ENCODE measurements around the gene AGBL5.

Gene AGBL5

GRCh38 chr2:27014771-27015433 is 36.6 kb upstream of the AGBL5 start:
- Mint-ChIP-seq H3K9me3 (no peaks in the 10 kb centered on the region), H3K27ac (no peak overlapping the region), H3K4me1 (peaks cover 11% of the 10 kb centered on the region), H3K27me3 (peaks cover 14% of the 10 kb centered on the region), H3K4me3 (no peak overlapping the region), H3K36me3 (no peaks in the 10 kb centered on the region)
- CTCF ChIA-PET: interaction anchor here (1.1 to 8.5 kb wide), 5 partner anchors 18 to 65 kb away, joined by 3 to 176 read pairs (median 14); partner anchors contain the start of genes MAPRE3 and TMEM214
- DNase-seq: no peak

DNA sequence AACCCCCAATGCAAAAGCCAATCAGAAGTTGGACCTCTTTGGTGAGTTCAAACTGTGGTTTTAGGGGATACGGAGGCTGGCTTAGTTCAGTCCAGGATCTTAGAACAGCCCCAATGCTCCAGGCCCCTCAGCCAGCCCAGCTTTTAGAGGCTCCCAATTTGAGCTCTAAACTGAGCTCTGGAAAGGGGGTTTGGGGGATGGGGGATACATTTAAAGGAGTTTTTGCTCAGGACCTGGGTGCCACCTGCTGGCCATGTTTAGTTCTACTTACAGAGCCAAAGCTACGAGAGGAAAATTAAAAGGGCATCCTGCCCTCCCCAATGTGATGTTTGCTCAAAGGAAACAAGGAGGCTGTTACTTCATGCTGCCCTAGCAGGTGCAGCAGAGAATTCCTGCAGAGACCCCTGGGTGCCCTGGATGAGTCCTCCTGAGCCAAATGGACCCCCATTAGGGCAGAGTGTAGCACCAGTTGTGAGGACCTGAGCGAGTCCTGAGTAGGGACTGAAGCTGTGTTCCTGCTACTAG is 34.6 kb upstream of the AGBL5 start:
- peaks cover 10% of the 10 kb centered on the region for H3K27me3 Mint-ChIP-seq
- H3K9me3 Mint-ChIP-seq: no peaks in the 10 kb centered on the region
- peak; percentile 73 for DNase-seq
- CTCF ChIA-PET: interaction anchor here (0.6 to 8.5 kb wide), 32 partner anchors 9 to 1890 kb away, joined by 3 to 176 read pairs (median 4); partner anchors contain the start of genes MAPRE3 and TMEM214
- H3K36me3 Mint-ChIP-seq: no peaks in the 10 kb centered on the region
- H3K4me3 Mint-ChIP-seq: no peak overlapping the region
- peaks cover 9% of the 10 kb centered on the region for H3K4me1 Mint-ChIP-seq
- no peak overlapping the region for H3K27ac Mint-ChIP-seq

DNA sequence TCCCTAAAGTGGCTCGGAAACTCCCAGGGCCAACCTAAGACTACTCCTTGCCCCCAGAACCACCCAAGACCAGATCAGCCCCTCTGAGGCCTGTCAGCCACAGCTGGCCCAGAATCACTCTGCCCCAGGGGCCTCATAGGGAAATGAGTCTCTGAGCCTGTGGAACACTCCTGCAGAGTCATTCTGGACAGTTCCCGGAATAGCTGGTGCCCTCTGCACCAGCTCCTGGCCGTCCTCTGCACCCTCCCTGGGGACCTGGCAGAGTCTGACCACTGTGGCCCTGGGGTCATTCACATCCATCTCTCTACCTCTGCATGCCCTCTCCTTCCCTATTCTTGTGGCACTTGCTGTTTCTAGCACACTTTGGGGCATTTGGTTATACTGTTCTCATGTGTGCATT is 33.3 kb upstream of the AGBL5 start:
- no peak overlapping the region for H3K27ac Mint-ChIP-seq
- H3K4me3 Mint-ChIP-seq: no peak overlapping the region
- H3K9me3 Mint-ChIP-seq: no peaks in the 10 kb centered on the region
- CTCF ChIA-PET: interaction anchor here (1.2 to 8.5 kb wide), 4 partner anchors 31 to 172 kb away, joined by 3 to 176 read pairs (median 13); partner anchors contain the start of gene MAPRE3
- peaks cover 3% of the 10 kb centered on the region for H3K36me3 Mint-ChIP-seq
- H3K4me1 Mint-ChIP-seq: peaks cover 9% of the 10 kb centered on the region
- peaks cover 10% of the 10 kb centered on the region for H3K27me3 Mint-ChIP-seq
- no peak for DNase-seq

- Mint-ChIP-seq H3K27ac (no peak overlapping the region), H3K9me3 (no peaks in the 10 kb centered on the region), H3K27me3 (peaks cover 4% of the 10 kb centered on the region), H3K36me3 (peaks cover 3% of the 10 kb centered on the region), H3K4me3 (no peak overlapping the region), H3K4me1 (peaks cover 9% of the 10 kb centered on the region)
- CTCF ChIA-PET: interaction anchor here (0.6 to 8.5 kb wide), 2 partner anchors 10 to 55 kb away, joined by 3 to 176 read pairs; partner anchors contain the start of gene MAPRE3
- no peak for DNase-seq
Observed at GRCh38 chr2:27019459-27019858, 32.0 kb upstream of the AGBL5 start.

DNA sequence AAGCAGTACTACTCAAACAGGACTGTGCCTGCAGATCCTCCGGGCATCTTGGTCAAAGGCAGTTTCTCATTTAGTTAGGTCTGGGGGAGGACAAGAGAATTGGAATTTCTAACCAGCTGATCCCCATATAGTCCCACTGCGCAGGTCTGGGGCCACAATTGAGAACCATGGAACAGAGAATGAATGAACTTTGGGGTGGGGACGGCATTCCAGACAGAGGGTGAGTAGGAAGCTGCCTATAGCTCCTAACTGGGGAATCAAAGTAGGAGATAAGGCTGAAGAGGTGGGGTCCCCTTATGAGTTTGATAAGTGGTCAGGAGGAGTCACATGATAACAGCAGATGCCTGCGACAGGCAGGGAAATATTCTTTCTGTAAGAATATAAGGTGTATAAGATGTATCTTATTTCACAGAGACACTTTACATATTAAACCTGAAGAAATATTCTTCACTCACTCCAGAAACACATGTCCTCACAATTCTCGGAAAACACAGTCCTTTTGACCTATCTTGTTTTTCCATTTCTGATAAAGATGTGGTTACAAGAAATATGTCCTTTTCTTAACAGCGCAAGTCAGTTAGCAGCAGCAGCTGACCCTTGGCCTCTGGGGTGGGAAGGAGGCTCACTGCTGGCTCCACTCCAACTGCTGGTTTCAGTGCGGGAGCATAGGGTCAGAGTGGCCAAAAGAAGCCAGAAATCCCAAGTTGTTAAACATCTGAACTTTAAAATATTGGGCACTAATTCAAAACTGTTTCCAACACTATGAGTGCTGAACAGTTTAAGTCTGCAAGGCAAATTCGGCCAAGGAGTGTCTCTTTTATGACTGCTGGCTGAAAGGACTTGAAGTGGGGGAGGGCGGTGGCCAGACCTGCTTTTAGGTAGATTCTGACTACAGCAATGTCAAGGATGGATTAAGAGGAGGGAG is 31.3 kb upstream of the AGBL5 start:
- H3K36me3 Mint-ChIP-seq: peaks cover 3% of the 10 kb centered on the region
- peaks cover 9% of the 10 kb centered on the region for H3K4me1 Mint-ChIP-seq
- no peak overlapping the region for H3K27ac Mint-ChIP-seq
- H3K4me3 Mint-ChIP-seq: no peak overlapping the region
- DNase-seq: no peak
- no peaks in the 10 kb centered on the region for H3K9me3 Mint-ChIP-seq
- CTCF ChIA-PET: interaction anchor here (0.6 to 8.5 kb wide), 2 partner anchors 9 to 56 kb away, joined by 3 to 176 read pairs; partner anchors contain the start of gene MAPRE3
- peaks cover 4% of the 10 kb centered on the region for H3K27me3 Mint-ChIP-seq

- peaks cover 4% of the 10 kb centered on the region for H3K27me3 Mint-ChIP-seq
- H3K36me3 Mint-ChIP-seq: peaks cover 3% of the 10 kb centered on the region
- CTCF ChIA-PET: no interaction called here
- DNase-seq: no peak
- no peak overlapping the region for H3K4me3 Mint-ChIP-seq
- no peaks in the 10 kb centered on the region for H3K4me1 Mint-ChIP-seq
- H3K27ac Mint-ChIP-seq: no peak overlapping the region
- no peaks in the 10 kb centered on the region for H3K9me3 Mint-ChIP-seq
Observed at GRCh38 chr2:27021253-27022049, 30.0 kb upstream of the AGBL5 start.

DNA sequence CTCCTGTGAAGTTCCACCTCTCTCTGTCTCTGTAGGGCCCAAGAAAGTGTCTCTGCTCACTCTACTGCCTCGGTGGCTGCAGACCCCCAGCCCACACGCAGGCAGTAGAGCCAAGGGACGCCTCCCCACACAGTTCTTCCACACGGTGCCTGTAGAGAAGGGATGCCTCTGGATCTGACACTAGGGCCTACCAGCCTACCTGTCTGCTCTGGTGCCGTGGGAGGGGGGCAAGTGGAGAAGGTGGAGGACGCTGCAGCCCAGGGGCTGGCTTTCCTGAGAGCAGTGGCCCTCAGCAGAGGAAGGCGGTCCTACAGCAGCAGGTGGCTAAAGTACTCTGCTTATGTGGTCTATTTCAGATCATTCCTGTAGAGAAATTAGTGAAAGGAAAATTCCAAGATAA is 27.7 kb upstream of the AGBL5 start:
- peaks cover 4% of the 10 kb centered on the region for H3K36me3 Mint-ChIP-seq
- H3K27ac Mint-ChIP-seq: no peak overlapping the region
- CTCF ChIA-PET: no interaction called here
- no peak overlapping the region for H3K4me3 Mint-ChIP-seq
- DNase-seq: no peak
- H3K9me3 Mint-ChIP-seq: no peaks in the 10 kb centered on the region
- H3K27me3 Mint-ChIP-seq: no peaks in the 10 kb centered on the region
- H3K4me1 Mint-ChIP-seq: no peaks in the 10 kb centered on the region

DNA sequence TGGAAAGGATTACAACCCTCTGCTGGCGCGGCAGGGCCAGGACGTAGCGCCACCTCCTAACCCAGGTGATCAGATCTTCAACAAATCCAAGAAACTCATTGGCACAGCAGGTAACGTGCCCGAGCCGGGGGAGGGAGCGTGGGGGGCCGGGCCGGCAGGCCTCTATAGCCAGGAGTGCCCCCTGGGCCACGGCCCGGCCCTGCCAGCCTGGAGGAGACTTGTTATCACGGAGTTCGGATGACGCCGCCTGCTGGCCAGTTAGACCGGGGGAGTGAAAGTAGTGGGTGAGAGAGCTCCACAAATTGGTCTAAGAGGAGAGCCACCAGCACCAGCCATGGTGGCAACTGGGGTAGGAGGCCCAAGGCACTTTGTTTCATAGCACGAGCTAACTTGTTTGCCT is 27.3 kb upstream of the AGBL5 start:
- H3K9me3 Mint-ChIP-seq: no peaks in the 10 kb centered on the region
- H3K27me3 Mint-ChIP-seq: no peaks in the 10 kb centered on the region

GRCh38 chr2:27024812-27025211 is 26.7 kb upstream of the AGBL5 start:
- H3K4me3 Mint-ChIP-seq: no peak overlapping the region
- H3K27ac Mint-ChIP-seq: no peak overlapping the region
- H3K27me3 Mint-ChIP-seq: no peaks in the 10 kb centered on the region
- peaks cover 8% of the 10 kb centered on the region for H3K4me1 Mint-ChIP-seq
- H3K36me3 Mint-ChIP-seq: peaks cover 12% of the 10 kb centered on the region
- H3K9me3 Mint-ChIP-seq: no peaks in the 10 kb centered on the region
- DNase-seq: no peak
- CTCF ChIA-PET: no interaction called here

More for the DNA sequence above, 27.3 kb upstream of the AGBL5 start:
- Mint-ChIP-seq H3K36me3 (peaks cover 6% of the 10 kb centered on the region), H3K4me3 (no peak overlapping the region), H3K27ac (no peak overlapping the region), H3K4me1 (peaks cover 2% of the 10 kb centered on the region)
- CTCF ChIA-PET: no interaction called here
- DNase-seq: no peak

- peaks cover 16% of the 10 kb centered on the region for H3K36me3 Mint-ChIP-seq
- no peak overlapping the region for H3K4me3 Mint-ChIP-seq
- peaks cover 14% of the 10 kb centered on the region for H3K4me1 Mint-ChIP-seq
- CTCF ChIA-PET: interaction anchor here (1.2 kb wide), 1 partner anchor 9 kb away, joined by 3 read pairs; no protein-coding TSS in a partner anchor
- no peak for DNase-seq
- H3K27me3 Mint-ChIP-seq: no peaks in the 10 kb centered on the region
- H3K9me3 Mint-ChIP-seq: no peaks in the 10 kb centered on the region
- no peak overlapping the region for H3K27ac Mint-ChIP-seq
Observed at GRCh38 chr2:27025281-27025800, 26.1 kb upstream of the AGBL5 start.

GRCh38 chr2:27025861-27026851 is 25.3 kb upstream of the AGBL5 start:
- Mint-ChIP-seq H3K36me3 (peaks cover 17% of the 10 kb centered on the region), H3K9me3 (no peaks in the 10 kb centered on the region), H3K27ac (no peak overlapping the region), H3K4me1 (peaks cover 19% of the 10 kb centered on the region), H3K4me3 (no peak overlapping the region), H3K27me3 (no peaks in the 10 kb centered on the region)
- DNase-seq: no peak
- CTCF ChIA-PET: interaction anchor here (1.2 kb wide), 1 partner anchor 9 kb away, joined by 3 read pairs; no protein-coding TSS in a partner anchor

DNA sequence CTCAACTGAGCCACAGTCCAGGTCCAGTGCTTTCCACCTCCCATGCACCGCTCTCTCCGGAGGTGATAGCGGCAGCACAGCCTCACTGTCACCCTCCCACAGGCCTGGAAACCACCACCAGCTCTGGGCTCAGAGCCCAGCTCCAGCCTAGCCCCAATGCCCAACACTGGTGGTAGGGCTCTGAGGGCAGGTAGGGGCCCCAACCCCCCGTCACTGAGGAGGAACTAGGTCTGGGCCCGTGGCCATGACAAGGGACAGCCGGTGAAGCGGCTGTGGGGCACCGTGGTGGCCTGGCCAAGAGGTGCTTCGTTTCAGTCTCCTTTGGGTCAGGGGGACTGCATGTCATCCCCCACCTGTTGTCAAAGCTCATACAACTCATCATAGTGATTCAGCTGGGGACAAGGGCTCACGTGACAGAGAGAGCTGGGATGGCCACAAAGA is 24.2 kb upstream of the AGBL5 start:
- Mint-ChIP-seq H3K27ac (no peak overlapping the region), H3K27me3 (no peaks in the 10 kb centered on the region)

More for the DNA sequence above, 24.2 kb upstream of the AGBL5 start:
- no peaks in the 10 kb centered on the region for H3K9me3 Mint-ChIP-seq
- CTCF ChIA-PET: interaction anchor here (0.8 kb wide), 1 partner anchor 10 kb away, joined by 3 read pairs; no protein-coding TSS in a partner anchor
- peaks cover 29% of the 10 kb centered on the region for H3K4me1 Mint-ChIP-seq
- H3K4me3 Mint-ChIP-seq: no peak overlapping the region
- H3K36me3 Mint-ChIP-seq: peaks cover 21% of the 10 kb centered on the region
- no peak for DNase-seq

All from activated naive CD4-positive, alpha-beta T cell treated with anti-CD3 and anti-CD28 coated beads, Interleukin-2, amount 10 ng/mL, durations not matched to agents 7 days and 5 days (primary cell).